ENCODE data around the gene TEAD1.

TEAD1 gene

DNA sequence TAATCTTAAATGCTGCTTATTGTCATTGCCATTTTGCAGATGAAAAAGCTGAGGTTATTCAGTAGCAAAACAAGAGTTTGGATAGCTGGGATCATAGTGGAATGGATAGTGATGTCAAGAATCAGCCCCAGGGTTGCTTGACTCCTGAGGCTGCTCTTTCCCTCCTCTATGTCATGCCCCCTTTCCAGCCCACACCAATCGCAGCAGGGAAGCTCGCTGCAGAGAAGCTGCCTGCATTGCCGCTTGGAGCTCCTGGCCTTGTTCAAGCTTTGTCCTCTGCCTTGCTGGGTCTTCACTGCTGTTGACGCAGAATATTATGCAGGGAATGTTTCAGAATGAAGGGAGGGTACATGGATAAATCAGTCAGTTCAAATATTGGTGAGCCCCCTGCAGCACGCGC is 206.1 kb downstream of the TEAD1 start:
- TF ChIP-seq POLR2AphosphoS5 (IDR thresholded peaks at IDR 0.05; ENCODE audit: low read depth, low read length) (no peak), REST (IDR thresholded peaks at IDR 0.05; ENCODE audit: insufficient read depth in 1 of 2, low read depth in 2 of 2, low read length in 2 of 2) (no peak), SIN3A (IDR thresholded peaks at IDR 0.05; ENCODE audit: borderline replicate concordance, insufficient read depth, low read length) (no peak), FOXP2 (optimal IDR thresholded peaks at IDR 0.05; ENCODE audit: borderline replicate concordance, extremely low read depth, extremely low read length, insufficient read depth) (no peak), TAF1 (IDR thresholded peaks at IDR 0.05; ENCODE audit: borderline replicate concordance, insufficient read depth, low read length) (no peak)

- no peak for TF ChIP-seq FOXP2 (optimal IDR thresholded peaks at IDR 0.05; ENCODE audit: borderline replicate concordance, extremely low read depth, extremely low read length, insufficient read depth)
- TF ChIP-seq SIN3A (IDR thresholded peaks at IDR 0.05; ENCODE audit: borderline replicate concordance, insufficient read depth, low read length), result no peak
- no peak for TF ChIP-seq TAF1 (IDR thresholded peaks at IDR 0.05; ENCODE audit: borderline replicate concordance, insufficient read depth, low read length)
- TF ChIP-seq POLR2AphosphoS5 (IDR thresholded peaks at IDR 0.05; ENCODE audit: low read depth, low read length), result no peak
- no peak for TF ChIP-seq REST (IDR thresholded peaks at IDR 0.05; ENCODE audit: insufficient read depth in 1 of 2, low read depth in 2 of 2, low read length in 2 of 2)
Measured at GRCh38 chr11:12882670-12883069, 208.4 kb downstream of the TEAD1 start.

DNA sequence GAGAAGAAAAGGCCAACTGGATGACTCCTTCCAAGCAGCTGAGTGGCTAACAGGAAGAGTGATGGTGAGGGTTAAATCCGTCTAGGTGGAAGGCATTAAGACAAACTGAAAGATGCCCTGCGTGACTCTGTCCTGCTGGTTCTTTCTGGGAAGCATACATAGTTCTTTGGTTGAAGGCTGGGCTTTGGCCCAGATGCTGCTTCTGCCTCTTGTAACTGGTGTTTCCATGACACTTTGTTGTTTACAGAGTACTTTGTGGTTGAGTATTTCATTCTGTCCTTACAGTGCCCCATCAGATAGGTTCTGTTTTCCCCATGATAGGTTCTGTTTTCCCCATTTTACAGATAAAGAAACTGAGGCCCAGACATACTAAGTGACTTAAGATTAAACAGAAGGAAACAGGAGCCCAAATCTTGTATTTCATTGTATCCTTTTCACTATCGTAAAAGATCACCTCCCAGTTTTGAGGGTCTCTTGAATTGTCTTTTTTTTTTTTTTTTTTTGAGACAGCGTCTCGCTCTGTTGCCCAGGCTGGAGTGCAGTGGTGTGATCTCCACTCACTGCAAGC is 210.6 kb downstream of the TEAD1 start:
- no peak for TF ChIP-seq POLR2AphosphoS5 (IDR thresholded peaks at IDR 0.05; ENCODE audit: low read depth, low read length)
- TF ChIP-seq TAF1 (IDR thresholded peaks at IDR 0.05; ENCODE audit: borderline replicate concordance, insufficient read depth, low read length), result no peak
- no peak for TF ChIP-seq FOXP2 (optimal IDR thresholded peaks at IDR 0.05; ENCODE audit: borderline replicate concordance, extremely low read depth, extremely low read length, insufficient read depth)
- TF ChIP-seq REST (IDR thresholded peaks at IDR 0.05; ENCODE audit: insufficient read depth in 1 of 2, low read depth in 2 of 2, low read length in 2 of 2), result no peak
- TF ChIP-seq SIN3A (IDR thresholded peaks at IDR 0.05; ENCODE audit: borderline replicate concordance, insufficient read depth, low read length), result no peak

- no peak for TF ChIP-seq POLR2AphosphoS5 (IDR thresholded peaks at IDR 0.05; ENCODE audit: low read depth, low read length)
- TF ChIP-seq FOXP2 (optimal IDR thresholded peaks at IDR 0.05; ENCODE audit: borderline replicate concordance, extremely low read depth, extremely low read length, insufficient read depth), result no peak
- TF ChIP-seq REST (IDR thresholded peaks at IDR 0.05; ENCODE audit: insufficient read depth in 1 of 2, low read depth in 2 of 2, low read length in 2 of 2), result no peak
- TF ChIP-seq TAF1 (IDR thresholded peaks at IDR 0.05; ENCODE audit: borderline replicate concordance, insufficient read depth, low read length), result no peak
- TF ChIP-seq SIN3A (IDR thresholded peaks at IDR 0.05; ENCODE audit: borderline replicate concordance, insufficient read depth, low read length), result no peak
Measured at GRCh38 chr11:12885717-12886239, 211.6 kb downstream of the TEAD1 start.
